ENCODE results near the gene PLA2G2F.

PLA2G2F gene

GRCh38 chr1:20168564-20169491 lies 29.7 kb downstream of the PLA2G2F start:
- no peak for TF ChIP-seq FOXP2 (optimal IDR thresholded peaks at IDR 0.05; ENCODE audit: borderline replicate concordance, extremely low read depth, extremely low read length, insufficient read depth)
- no peak for TF ChIP-seq TAF1 (IDR thresholded peaks at IDR 0.05; ENCODE audit: borderline replicate concordance, insufficient read depth, low read length)
- TF ChIP-seq REST (IDR thresholded peaks at IDR 0.05; ENCODE audit: insufficient read depth in 1 of 2, low read depth in 2 of 2, low read length in 2 of 2), result no peak
- TF ChIP-seq SIN3A (IDR thresholded peaks at IDR 0.05; ENCODE audit: borderline replicate concordance, insufficient read depth, low read length), result no peak
- no peak for TF ChIP-seq POLR2AphosphoS5 (IDR thresholded peaks at IDR 0.05; ENCODE audit: low read depth, low read length)

- TF ChIP-seq SIN3A (IDR thresholded peaks at IDR 0.05; ENCODE audit: borderline replicate concordance, insufficient read depth, low read length) (no peak), FOXP2 (optimal IDR thresholded peaks at IDR 0.05; ENCODE audit: borderline replicate concordance, extremely low read depth, extremely low read length, insufficient read depth) (no peak), POLR2AphosphoS5 (IDR thresholded peaks at IDR 0.05; ENCODE audit: low read depth, low read length) (no peak), REST (IDR thresholded peaks at IDR 0.05; ENCODE audit: insufficient read depth in 1 of 2, low read depth in 2 of 2, low read length in 2 of 2) (no peak), TAF1 (IDR thresholded peaks at IDR 0.05; ENCODE audit: borderline replicate concordance, insufficient read depth, low read length) (no peak)
Observed at GRCh38 chr1:20169932-20170331, 30.8 kb downstream of the PLA2G2F start.

GRCh38 chr1:20172033-20172590 lies 33.0 kb downstream of the PLA2G2F start:
- no peak for TF ChIP-seq TAF1 (IDR thresholded peaks at IDR 0.05; ENCODE audit: borderline replicate concordance, insufficient read depth, low read length)
- no peak for TF ChIP-seq REST (IDR thresholded peaks at IDR 0.05; ENCODE audit: insufficient read depth in 1 of 2, low read depth in 2 of 2, low read length in 2 of 2)
- TF ChIP-seq SIN3A (IDR thresholded peaks at IDR 0.05; ENCODE audit: borderline replicate concordance, insufficient read depth, low read length), result no peak
- TF ChIP-seq FOXP2 (optimal IDR thresholded peaks at IDR 0.05; ENCODE audit: borderline replicate concordance, extremely low read depth, extremely low read length, insufficient read depth), result no peak
- no peak for TF ChIP-seq POLR2AphosphoS5 (IDR thresholded peaks at IDR 0.05; ENCODE audit: low read depth, low read length)

- no peak for TF ChIP-seq REST (IDR thresholded peaks at IDR 0.05; ENCODE audit: insufficient read depth in 1 of 2, low read depth in 2 of 2, low read length in 2 of 2)
- TF ChIP-seq TAF1 (IDR thresholded peaks at IDR 0.05; ENCODE audit: borderline replicate concordance, insufficient read depth, low read length), result no peak
- TF ChIP-seq SIN3A (IDR thresholded peaks at IDR 0.05; ENCODE audit: borderline replicate concordance, insufficient read depth, low read length), result no peak
- TF ChIP-seq POLR2AphosphoS5 (IDR thresholded peaks at IDR 0.05; ENCODE audit: low read depth, low read length), result no peak
- TF ChIP-seq FOXP2 (optimal IDR thresholded peaks at IDR 0.05; ENCODE audit: borderline replicate concordance, extremely low read depth, extremely low read length, insufficient read depth), result no peak
Observed at GRCh38 chr1:20174937-20175666, 36.0 kb downstream of the PLA2G2F start.

Data from PFSK-1 (cell line).